HCT116 (cell line): ENCODE results near the gene CEP72. TPM values are rescaled to one million over a fixed set of nuclear protein-coding genes. Genes with fewer than 3 reads are reported as not detected.

Experiments
- ATAC-seq: fragments of 200-7000 bp; cut with Tn5 transposase; 2 replicates; pipeline ENCODE4 v1.9.1; 2020; ENCODE audit warnings: mild to moderate bottlenecking, moderate library complexity
- BruUV-seq: library from RNA; stranded (reverse); fragments of 400-500 nt; replicated peaks from 2 replicates; lab custom pipeline; 2021; lab: Mats Ljungman, UMichigan
- CTCF ChIA-PET: fragments of 300-600 bp; sonication (Branson Sonifier 250); formaldehyde crosslinking; loops from one replicate; lab custom pipeline; 2021; ENCODE audit warnings: antibody characterized with exemption; lab: Charles Lee
- POLR2A ChIA-PET: fragments of 300-600, 350-600 bp; sonication (Branson Sonifier 250); formaldehyde crosslinking; loops from one replicate; lab custom pipeline; 2021; ENCODE audit warnings: antibody characterized with exemption; lab: Charles Lee
- RAD21 ChIA-PET, 2 experiments: fragments of 300-600 bp; sonication (Branson Sonifier 250); formaldehyde crosslinking; loops; one replicate each; lab custom pipeline; 2023; ENCODE audit warnings: low total read pairs in 2 of 2; ENCODE audit not compliant: uncharacterized antibody in 2 of 2, unreplicated experiment in 2 of 2, low non-redundant PET in 1 of 2; lab: Charles Lee
- DNase-seq: peaks from one replicate; pipeline ENCODE4 v3.0.0-alpha.2; 2010; ENCODE audit warnings: low read depth, low spot score
- H2AFZ ChIP-seq: fragments of 200-600 bp; shearing (Covaris generic), sonication (generic); 2 replicates; pipeline ENCODE4 v1.6.1; 2017; ENCODE audit warnings: low read depth, mixed run types, mixed read lengths, antibody characterized with exemption, low read length; ENCODE audit not compliant: poor library complexity, severe bottlenecking
- H3K27ac ChIP-seq: 2 replicates; pipeline ENCODE4 v1.5.1; 2012; ENCODE audit warnings: low read depth, low read length
- H3K27me3 ChIP-seq: fragments of 200-600 bp; sonication (generic); 2 replicates; pipeline ENCODE4 v1.6.1; 2016; ENCODE audit warnings: mixed run types, low read length, mixed read lengths; ENCODE audit not compliant: insufficient read depth
- H3K36me3 ChIP-seq, 2 experiments: fragments of 200-500 bp in 1 of 2; fragments of 200-600 bp in 1 of 2; sonication (Bioruptor generic) in 1 of 2; sonication (generic) in 1 of 2; 2 replicates each; pipeline versions ENCODE4 v1.5.1 to v1.6.1; 2014 to 2016; ENCODE audit warnings: low read length in 2 of 2, inconsistent platforms in 1 of 2, mixed read lengths in 1 of 2, mixed run types in 1 of 2; ENCODE audit not compliant: insufficient read depth in 2 of 2, control insufficient read depth in 1 of 2
- H3K4me1 ChIP-seq, 2 experiments: fragments of 200-600 bp in 1 of 2; sonication (generic) in 1 of 2; 2 replicates each; pipeline versions ENCODE4 v1.5.1 to v1.6.1; 2012 to 2017; ENCODE audit warnings: low read length in 2 of 2, inconsistent platforms in 1 of 2, mild to moderate bottlenecking in 1 of 2, mixed read lengths in 1 of 2, mixed run types in 1 of 2, moderate library complexity in 1 of 2; ENCODE audit not compliant: insufficient read depth in 2 of 2, control insufficient read depth in 1 of 2
- H3K4me2 ChIP-seq: fragments of 200-600 bp; sonication (generic); 2 replicates; pipeline ENCODE4 v1.6.1; 2017; ENCODE audit warnings: mixed run types, low read length, mixed read lengths
- H3K4me3 ChIP-seq, 2 experiments: fragments of 200-600 bp in 1 of 2; sonication (generic) in 1 of 2; replicated peaks in 1 of 2; 2 replicates each; pipeline ENCODE4 v1.5.1; 2011 to 2016; ENCODE audit warnings: low read length in 2 of 2, control low read depth in 1 of 2, low read depth in 1 of 2, mild to moderate bottlenecking in 1 of 2, mixed read lengths in 1 of 2, mixed run types in 1 of 2
- H3K79me2 ChIP-seq: fragments of 200-600 bp; sonication (generic); 2 replicates; pipeline ENCODE4 v1.6.1; 2017; ENCODE audit warnings: mild to moderate bottlenecking, mixed run types, low read length, moderate library complexity, mixed read lengths; ENCODE audit not compliant: insufficient read depth
- H3K9ac ChIP-seq: fragments of 200-600 bp; sonication (generic); 2 replicates; pipeline ENCODE4 v1.6.1; 2016; ENCODE audit warnings: low read length, mixed read lengths
- H3K9me2 ChIP-seq: fragments of 200-600 bp; sonication (generic), shearing (Covaris generic); 2 replicates; pipeline ENCODE4 v1.6.1; 2017; ENCODE audit warnings: mixed run types, mild to moderate bottlenecking, moderate library complexity; ENCODE audit not compliant: insufficient read depth
- H3K9me3 ChIP-seq, 2 experiments: fragments of 200-500 bp in 1 of 2; fragments of 200-600 bp in 1 of 2; sonication (Bioruptor generic) in 1 of 2; sonication (generic) in 1 of 2; 2 replicates each; pipeline ENCODE4 v1.6.1; 2014 to 2017; ENCODE audit warnings: low read length in 2 of 2, mixed read lengths in 2 of 2, inconsistent platforms in 1 of 2, low read depth in 1 of 2, mild to moderate bottlenecking in 1 of 2, mixed run types in 1 of 2, moderate library complexity in 1 of 2; ENCODE audit not compliant: control insufficient read depth in 1 of 2, insufficient read depth in 1 of 2
- H4K20me1 ChIP-seq: fragments of 200-600 bp; sonication (generic), shearing (Covaris generic); 2 replicates; pipeline ENCODE4 v1.6.1; 2017; ENCODE audit warnings: mixed run types, mild to moderate bottlenecking, moderate library complexity; ENCODE audit not compliant: insufficient read depth
- ATF3 ChIP-seq: IDR thresholded peaks from 2 replicates; pipeline ENCODE4 v1.6.1; 2012
- EGR1 ChIP-seq: IDR thresholded peaks from 2 replicates; pipeline ENCODE4 v1.6.1; 2012; ENCODE audit warnings: low read depth
- ELF1 ChIP-seq: IDR thresholded peaks from 2 replicates; pipeline ENCODE4 v1.6.1; 2012; ENCODE audit warnings: low read depth, borderline replicate concordance
- EZH2phosphoT487 ChIP-seq: fragments of 200-600 bp; IDR thresholded peaks from 2 replicates; pipeline ENCODE4 v1.6.1; 2018; ENCODE audit warnings: antibody characterized with exemption, borderline replicate concordance
- MAX ChIP-seq: IDR thresholded peaks from 2 replicates; pipeline ENCODE4 v1.6.1; 2012
- POLR2A ChIP-seq: IDR thresholded peaks from 2 replicates; pipeline ENCODE4 v1.7.0; 2011; ENCODE audit warnings: borderline replicate concordance; ENCODE audit not compliant: insufficient read depth, insufficient read length; ENCODE audit errors: extremely low read depth
- REST ChIP-seq: IDR thresholded peaks from 2 replicates; pipeline ENCODE4 v1.6.1; 2012; ENCODE audit warnings: low read depth
- SIN3A ChIP-seq: IDR thresholded peaks from 2 replicates; pipeline ENCODE4 v1.6.1; 2012; ENCODE audit warnings: low read depth
- TCF7L2 ChIP-seq: IDR thresholded peaks from 2 replicates; pipeline ENCODE4 v1.7.0; 2011; ENCODE audit warnings: borderline replicate concordance, inconsistent platforms; ENCODE audit not compliant: insufficient read depth, insufficient read length; ENCODE audit errors: extremely low read depth
- intact Hi-C: fragments of 100-400 bp; cut with micrococcal nuclease; formaldehyde crosslinking; loops from 2 replicates; pipeline ENCODE4 v1.10.0; 2022
- total RNA-seq: library from RNA; stranded (reverse); gene quantifications from one replicate; pipeline ENCODE4 v1.2.1, GENCODE V29; 2021; ENCODE audit not compliant: unreplicated experiment

CEP72 gene
- total RNA-seq, 1 experiment from 2014 or later: 25.6 TPM

GRCh38 chr5:655406-655805 is 43.3 kb downstream of the CEP72 start:
- Histone ChIP-seq H3K4me2 (no peak overlapping the region), H2AFZ (no peak overlapping the region), H3K9ac (no peak overlapping the region), H3K9me2 (no peaks in the 10 kb centered on the region), H3K27ac (no peak overlapping the region), H3K79me2 (no peaks in the 10 kb centered on the region; the same call in 1 of the 2 replicates), H3K9me3 (no peaks in the 10 kb centered on the region), H3K36me3 (peaks cover 11 to 47% of the 10 kb centered on the region in 2 experiments; a peak in 3 of 4 replicates), H3K4me1 (peaks cover 3 to 13% of the 10 kb centered on the region in 2 experiments; a peak in 3 of 4 replicates), H3K4me3 (no peak overlapping the region), H3K27me3 (no peaks in the 10 kb centered on the region), H4K20me1 (no peaks in the 10 kb centered on the region)
- CTCF ChIA-PET: no interaction called here
- no peak for DNase-seq
- intact Hi-C loops: no loop called here
- RAD21 ChIA-PET: interaction anchor here in 1 of 2 experiments (0.6 kb wide), 1 partner anchor 15 kb away, joined by 4 read pairs; no protein-coding TSS in a partner anchor
- BruUV-seq: no TSS peak
- TF ChIP-seq POLR2A (no peak), ATF3 (no peak), ELF1 (no peak), SIN3A (no peak), EZH2phosphoT487 (no peak), REST (no peak), TCF7L2 (no peak), MAX (no peak), EGR1 (no peak)
- POLR2A ChIA-PET: no interaction called here
- no peak for ATAC-seq
